NCI-H146 treated with DMSO at 0.1 percent for 48 hours (cell line): ENCODE results near the gene PI4K2A.

Experiments used
- DNase-seq: peaks from one replicate; lab custom pipeline; 2025; ENCODE audit not compliant: unreplicated experiment; lab: John Stamatoyannopoulos, UW

PI4K2A gene

DNA sequence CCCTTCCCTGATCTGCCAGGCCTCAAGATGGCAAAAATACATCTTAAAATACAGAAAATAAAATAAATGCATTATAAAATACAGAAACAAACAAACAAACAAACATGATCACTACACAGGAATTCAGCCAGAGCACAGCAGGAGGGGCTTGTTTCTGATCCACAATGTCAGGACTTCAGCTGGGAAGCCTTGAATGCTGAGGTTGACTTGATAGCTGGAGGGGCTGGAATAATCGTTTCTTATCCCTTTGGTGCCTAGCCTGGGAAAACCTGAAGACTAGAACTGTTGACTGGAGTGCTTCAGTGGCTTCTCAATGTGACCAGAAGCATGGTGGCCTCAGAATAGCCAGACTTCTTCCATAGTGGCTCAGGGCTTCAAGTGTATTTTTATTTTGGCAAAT lies 63.9 kb downstream of the PI4K2A start:
- DNase-seq, result no peak

DNA sequence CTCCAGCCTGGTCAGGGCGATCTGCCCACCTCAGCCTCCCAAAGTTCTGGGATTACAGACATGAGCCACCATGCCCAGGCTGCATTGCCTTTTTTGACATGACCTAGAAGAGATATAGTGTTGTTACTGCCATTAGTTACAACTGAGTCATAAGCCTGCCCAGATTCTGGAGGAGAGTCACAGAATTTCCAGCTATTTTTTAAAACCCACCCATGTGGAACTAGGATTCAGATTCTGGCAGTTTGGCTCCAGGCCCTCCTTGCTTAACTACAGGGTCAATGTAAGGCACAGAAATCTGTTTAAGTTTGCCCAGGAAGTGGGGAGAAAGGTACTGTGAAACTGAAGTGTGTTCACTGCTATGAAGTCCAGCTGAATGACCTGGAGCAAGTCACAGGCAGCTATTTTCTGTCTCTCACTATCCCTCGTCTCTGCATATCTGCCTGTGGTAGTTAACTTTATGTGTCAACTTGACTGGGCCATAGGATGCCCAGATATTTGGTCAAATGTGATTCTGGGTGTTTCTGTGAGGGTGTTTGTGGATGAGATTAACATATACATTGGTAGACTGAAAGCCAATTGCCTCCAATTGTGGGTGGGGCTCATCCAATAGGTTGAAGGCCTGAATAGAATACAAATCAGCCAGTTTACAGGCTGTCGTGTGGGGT lies 64.7 kb downstream of the PI4K2A start:
- DNase-seq, result no peak

DNA sequence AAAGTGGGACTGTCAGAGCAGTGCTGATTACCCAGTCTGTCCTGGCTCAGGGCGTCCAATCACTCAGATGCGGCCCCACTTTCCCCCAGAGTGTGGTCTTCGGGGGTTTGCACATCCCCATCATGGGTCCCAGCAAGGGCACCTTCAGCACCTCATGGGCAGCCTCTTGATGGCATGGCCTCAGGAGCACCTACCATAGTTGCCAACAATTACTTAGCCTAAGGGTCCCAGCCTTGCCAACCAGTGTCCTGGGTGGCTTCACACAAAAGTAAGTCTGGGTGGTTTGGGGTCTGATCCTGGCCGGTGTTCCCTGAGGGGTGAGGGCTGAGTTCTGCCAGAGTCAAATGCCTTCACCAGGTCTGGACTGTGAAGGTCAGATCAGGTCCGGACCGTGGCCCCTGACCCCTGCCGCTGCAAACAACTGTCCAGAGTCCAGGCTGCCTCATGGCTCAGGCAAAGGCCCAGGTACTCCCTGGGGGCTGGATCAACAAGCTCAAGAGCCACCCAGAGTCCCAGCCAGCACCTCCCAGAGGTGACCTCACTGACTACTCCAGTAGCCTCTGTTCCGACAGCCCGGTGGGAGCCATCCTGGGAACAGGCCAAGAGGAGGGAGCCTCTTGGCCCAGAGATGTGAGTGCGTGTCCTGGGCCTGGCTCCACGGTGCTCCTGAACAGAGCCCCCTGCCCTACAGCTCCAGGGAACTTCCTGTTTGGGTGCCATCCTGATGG lies 66.8 kb downstream of the PI4K2A start:
- no peak for DNase-seq

DNA sequence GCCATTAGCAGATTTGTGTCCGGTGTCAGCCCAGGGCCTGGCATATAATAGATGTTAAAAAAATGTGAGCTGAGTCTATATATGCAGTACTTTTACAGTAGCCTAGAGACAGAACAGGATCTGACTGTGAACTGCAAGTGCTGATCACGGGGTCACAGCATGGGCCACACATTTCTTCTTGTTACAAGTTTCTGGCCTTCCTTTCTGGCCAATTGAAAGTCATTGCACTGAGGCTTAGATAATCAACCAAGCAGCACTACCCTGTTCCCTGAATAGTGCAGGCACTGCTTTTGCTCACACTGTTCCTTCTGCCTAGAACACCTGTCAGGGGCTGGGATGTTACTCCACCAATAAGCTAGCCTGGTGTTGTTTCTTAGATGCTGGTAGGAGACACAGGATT lies 67.7 kb downstream of the PI4K2A start:
- DNase-seq, result no peak

DNA sequence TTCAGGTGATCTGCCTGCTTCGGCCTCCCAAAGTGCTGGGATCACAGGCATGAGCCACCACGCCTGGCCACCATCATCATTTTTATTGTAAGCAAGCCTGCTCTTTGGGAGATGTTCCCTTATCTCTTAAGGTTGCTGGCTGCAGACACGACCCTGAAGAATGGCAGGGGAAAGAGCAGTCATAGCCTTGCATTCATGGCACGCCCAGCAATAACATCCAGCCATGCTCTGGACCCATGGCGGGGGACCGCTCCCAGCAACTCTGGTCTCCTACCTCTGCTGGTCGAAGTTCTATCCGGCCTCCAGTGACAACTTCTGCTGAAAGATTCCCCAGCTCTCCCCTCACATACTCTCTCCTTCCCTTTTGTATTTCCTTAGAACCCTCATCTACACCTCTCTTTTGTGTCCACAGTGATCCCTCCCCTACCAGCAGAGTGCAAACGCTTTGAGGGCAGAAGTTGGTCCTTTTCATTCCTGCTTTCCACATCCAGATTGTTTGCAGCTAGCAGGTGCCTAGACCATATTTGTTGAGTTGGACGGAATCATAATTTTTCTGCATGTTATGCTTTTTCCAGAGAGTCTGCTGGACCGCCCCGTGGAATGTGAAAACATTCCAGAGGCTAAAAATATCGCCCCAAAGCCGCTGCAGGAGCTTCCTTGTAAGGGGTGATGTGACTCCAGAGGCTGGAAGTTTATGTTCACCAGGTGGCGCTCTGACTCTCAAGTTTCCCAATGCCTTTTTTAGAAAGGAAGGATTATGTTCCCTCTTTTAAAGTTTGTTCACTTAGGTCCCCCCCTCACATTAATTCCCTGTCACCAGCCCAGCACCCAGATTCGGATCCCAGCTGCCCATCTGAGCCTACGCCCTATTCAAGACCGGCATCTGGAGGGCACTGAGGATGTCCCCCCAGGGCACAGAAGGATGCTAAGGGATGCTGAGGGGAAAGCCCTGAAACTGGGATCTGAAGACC lies 68.8 kb downstream of the PI4K2A start:
- peak; percentile 24 for DNase-seq

DNA sequence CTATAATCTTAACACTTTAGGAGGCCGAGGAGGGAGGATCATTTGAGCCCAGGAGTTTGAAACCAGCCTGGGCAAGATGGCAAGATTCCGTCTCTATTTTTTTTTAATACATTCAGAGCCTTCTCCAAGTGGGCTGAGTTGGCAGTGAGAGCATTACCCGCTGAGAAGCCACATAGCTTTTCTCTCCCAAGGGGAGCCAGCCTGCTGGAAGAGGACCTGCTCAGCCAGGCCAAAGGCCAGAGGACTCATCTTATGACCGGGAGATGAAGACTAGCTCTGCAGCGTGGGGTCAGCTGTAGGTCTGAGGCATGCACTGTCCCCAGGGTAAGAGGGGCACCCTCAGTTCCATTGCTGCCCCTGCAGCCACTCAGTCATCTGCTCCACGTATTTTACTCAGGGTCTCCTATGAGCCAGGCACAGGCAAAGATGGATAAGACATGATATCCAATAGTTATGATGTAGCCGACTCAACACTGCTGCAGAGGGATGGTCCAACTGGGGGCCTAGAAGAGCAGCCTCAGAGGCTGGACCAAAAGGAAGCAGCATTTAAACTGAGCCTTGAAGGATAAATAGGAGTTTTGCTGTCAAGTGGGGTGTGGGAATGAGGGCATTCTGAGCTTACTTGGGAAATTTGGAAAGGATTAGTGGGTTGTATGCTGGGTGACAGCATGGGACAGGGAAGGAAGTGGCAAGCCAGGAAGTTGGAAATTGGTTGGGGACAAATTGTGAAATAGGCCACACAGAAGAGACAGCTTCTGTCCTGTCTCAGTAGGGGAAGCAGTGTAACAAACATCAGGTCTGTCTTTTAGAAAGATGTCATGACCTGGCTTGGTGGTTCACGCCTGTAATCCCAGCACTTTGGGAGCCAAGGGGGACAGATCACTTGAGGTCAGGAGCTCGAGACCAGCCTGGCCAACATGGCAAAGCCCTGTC lies 71.4 kb downstream of the PI4K2A start:
- DNase-seq, result no peak

DNA sequence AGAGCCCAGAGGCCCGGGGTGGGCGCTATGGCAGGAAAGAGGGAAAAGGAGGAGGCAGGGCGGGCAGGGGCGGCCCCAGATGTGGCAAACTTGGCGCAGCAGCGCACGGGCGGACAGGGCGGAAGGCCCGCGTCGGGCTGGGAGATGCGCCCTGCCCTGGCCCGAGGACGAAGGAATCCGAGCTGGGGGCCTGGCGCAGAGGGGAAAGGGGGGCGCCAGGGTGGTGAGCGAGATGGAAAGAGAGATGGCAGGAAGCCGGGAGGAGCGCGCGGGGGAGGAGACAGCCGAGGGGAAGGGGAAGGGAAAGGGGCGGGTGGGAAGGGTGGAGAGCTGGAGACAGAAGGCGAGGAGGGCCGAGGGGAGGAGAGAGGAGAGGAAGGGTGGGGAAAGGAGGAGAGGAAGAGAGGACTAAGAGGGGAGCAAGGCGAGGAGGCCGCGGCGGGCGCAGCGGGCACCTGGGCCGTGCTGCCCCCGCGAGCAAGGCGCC lies 72.9 kb downstream of the PI4K2A start, which contains the start of gene MARVELD1:
MARVELD1 (plus strand) TSS at position 392 of the 487 bp plus-strand sequence. CDS start 147 bp downstream, outside the sequence.
- peak; percentile 65 for DNase-seq

DNA sequence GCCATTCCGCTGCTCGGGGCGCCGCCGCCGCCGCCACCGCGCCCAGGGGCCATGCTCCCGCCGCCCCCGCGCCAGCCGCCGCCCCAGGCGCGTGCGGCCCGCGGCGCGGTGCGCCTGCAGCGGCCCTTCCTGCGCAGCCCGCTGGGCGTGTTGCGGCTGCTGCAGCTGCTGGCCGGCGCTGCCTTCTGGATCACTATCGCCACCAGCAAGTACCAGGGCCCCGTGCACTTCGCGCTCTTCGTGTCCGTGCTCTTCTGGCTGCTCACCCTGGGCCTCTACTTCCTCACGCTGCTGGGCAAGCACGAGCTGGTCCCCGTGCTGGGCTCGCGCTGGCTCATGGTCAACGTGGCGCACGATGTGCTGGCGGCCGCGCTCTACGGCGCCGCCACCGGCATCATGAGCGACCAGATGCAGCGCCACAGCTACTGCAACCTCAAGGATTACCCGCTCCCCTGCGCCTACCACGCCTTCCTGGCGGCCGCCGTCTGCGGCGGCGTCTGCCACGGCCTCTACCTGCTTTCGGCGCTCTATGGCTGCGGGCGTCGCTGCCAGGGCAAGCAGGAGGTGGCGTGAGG lies 73.4 kb downstream of the PI4K2A start:
- DNase-seq, result peak; percentile 42

DNA sequence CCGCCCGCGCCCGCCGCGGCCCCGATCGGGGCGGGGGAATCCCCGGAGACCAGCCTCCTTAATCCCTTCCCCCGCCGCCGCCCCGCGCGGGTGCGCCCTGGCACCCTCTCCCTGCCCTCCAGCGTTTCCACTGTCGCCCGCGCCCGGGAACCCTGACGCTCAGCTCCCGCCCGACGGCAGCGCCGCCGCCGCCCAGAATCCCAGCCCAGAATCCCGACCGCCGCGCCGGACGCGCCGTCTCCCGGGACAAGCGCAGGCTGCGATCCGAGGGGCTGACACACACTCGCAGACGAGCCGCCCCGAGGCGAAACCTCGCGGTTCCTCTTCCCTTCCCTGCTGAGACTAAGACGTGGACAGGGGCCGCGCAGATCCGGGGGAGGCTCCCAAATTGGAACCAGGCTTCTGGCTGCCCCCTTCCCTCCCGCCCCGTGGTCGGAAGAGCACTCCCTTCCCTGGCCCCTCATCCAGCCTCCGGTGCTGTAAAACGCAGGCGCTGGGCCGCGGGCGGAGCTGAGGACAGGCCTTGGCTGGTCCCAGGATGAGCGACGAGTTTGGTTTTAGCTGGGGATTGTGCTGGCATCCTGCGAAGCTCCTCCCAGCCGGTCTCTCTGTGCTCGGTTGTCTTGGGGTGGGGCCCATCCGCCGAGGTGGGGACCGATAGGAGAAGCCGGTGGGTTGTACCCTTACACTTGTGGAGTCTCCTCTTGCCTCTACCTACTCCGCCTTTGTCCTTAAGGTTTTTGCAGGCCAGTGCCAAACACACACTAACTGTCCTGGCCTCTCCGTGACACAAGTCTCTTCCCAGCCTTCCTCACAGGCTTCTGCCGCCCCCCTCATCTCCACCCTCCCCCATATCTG lies 74.2 kb downstream of the PI4K2A start:
- no peak for DNase-seq

DNA sequence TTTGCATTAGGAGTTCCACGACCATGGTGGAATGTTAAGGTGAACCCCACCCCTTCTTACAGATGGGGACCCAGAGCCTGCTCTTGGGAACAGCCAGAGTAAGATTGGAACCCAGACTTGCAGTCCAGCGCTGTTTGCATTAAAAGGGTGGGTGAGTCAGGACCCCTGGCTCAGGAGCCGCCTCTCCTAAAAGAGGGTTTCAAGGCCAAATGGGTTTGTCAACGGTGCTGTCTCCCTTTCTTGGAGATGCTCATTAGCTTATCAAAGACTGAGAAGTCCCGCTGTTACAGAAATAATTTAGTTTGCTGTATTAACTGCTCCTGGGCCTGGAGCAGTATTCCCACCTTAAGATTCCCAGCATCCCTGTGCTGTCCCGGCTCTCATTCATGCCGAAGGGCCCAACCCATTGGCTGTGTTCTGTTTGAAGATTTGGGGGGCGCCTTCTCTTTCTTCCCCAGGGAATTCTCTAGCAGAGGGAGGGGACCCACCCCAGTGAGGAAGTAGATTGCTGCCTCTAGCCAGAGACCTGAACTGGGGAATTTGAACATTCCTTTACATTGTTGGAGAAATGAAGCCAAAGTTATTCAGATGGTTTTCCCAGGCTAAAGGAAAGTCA lies 74.9 kb downstream of the PI4K2A start:
- DNase-seq, result no peak

DNA sequence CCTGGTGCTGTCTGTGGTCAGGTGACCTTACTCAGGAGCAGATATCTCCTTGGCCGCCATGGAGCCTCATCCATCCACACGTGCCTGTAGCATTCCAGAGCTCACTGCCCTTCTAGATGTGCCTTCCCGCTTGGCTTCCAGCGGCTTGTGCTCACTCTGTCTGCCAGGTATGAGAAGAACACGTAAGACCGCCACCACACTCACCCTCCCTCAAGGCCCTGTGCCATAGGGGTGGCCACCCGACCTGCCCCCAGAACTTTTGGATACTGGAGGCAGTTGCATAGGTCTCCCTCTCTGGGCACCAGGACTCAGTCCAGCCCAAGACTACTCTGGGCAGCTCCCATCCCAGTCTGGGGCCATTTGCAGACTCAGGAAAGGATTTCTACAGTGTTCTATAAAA lies 77.2 kb downstream of the PI4K2A start:
- no peak for DNase-seq

DNA sequence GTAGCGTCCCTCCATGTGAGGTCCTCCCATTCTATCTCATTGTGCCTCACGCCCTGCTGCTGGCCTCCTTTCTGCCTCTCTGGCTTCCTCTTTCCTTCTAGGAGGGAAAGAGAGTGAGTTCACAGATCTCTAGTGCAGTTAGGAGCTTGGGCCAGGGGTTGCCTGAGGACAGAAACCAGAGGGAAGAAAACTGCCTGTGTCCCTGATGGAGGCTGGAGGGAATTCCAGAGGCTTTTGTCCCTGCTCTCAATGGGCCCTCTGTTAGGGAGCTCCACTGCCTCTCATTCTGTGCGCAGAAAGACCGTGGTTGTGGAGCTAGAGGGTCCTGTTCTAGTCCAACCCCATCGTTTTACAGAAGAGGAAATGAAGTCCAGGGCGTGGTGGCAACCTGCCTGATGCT lies 77.7 kb downstream of the PI4K2A start:
- no peak for DNase-seq

DNA sequence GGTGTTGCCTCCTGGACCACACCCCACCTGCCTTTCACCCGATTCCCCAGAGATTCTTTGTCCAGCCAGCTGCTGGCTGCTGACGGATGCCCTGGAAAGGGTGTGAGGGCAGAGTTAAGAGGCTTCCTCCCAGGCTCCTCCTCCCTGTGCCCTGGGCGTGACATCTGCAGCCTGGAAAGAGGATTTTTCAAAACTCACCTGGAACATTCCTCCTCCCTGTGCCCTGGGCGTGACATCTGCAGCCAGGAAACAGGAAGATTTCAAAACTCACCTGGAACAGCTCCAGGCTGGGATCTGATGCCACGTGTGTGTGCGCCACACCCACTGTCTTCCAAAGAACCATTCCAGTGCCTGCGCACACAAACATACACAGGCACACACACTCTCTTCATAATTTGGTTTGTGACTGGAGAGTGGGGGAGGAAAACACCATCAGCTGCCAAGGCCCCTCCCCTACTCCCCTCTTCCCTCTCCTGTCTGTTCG lies 78.2 kb downstream of the PI4K2A start:
- no peak for DNase-seq

DNA sequence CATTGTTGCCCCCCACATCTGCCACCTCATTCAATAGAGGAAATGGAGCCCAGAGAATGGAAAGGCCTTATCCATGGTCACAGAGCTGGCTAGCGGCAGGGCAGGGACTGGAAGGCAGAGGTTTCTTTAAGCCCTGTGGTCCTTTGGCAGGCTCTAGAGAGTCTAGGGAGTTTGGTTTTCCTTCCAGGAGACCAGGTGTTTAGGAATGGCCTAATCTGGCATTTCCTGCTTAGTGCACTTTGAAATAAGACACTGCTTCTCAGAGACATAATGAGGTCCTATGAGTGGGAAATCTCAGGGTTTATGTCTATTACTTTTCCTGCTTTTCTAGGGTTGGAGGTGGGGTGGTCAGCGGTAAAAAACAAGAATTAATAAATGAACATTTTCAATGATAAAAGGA lies 79.1 kb downstream of the PI4K2A start:
- no peak for DNase-seq

DNA sequence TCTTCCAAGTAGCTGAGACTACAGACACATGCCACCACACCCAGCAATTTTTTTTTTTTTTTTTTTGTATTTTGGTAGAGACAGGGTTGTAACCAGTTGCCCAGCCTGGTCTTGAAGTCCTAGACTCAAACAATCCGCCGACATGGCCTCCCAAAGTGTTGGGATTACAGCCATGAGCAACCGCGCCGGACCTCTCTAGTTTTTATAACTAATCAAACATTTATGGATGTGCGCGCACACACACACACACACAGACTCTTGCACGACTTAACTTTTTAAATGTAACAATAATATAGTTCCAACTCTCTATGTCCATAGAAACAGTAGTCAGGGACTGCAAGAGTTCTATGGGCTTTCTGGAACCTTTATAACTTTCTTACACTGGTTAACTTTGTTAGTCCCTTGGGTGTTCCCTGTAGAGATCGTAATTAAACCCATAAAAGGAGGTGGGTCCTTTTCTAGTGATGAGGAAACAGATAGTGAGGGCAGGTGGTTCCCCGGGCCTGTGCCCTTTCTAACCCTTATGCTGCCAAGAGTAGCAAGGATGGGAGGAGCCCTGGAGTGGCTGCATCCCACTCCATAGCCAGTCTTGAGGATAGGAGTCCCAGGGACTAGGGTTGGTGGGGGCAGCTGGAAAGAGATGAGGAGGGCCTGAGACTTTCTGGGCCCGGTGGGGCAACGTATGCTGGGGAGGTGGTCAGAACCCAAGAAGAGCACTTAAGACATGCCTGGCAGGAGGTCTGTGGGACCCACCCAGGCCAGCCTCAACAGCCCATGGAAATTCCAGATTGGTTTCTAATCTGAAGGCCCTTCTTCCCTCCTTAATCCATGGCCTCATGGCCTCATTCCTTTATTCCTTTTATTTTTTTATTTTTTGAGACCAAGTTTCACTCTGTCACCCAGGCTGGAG lies 81.7 kb downstream of the PI4K2A start:
- DNase-seq, result no peak

DNA sequence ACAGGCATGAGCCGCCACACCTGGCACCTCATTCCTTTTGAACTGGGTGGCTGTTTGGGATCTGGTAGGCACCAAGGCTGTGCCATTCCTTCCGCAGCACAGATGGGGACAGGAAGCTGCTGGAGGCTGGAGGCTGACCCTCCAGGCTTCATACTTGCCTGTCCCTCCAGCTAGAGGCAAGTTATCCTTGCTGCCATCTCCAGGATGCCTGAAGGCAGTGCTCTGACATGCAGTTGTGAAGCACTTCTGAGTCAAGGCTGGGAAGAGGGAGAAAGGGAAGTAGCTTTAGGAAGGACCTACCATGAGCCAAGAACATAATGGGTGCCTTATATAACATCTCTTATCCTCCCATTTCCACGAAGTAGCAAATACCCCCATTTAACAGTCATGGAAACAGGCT lies 82.5 kb downstream of the PI4K2A start:
- DNase-seq, result no peak

DNA sequence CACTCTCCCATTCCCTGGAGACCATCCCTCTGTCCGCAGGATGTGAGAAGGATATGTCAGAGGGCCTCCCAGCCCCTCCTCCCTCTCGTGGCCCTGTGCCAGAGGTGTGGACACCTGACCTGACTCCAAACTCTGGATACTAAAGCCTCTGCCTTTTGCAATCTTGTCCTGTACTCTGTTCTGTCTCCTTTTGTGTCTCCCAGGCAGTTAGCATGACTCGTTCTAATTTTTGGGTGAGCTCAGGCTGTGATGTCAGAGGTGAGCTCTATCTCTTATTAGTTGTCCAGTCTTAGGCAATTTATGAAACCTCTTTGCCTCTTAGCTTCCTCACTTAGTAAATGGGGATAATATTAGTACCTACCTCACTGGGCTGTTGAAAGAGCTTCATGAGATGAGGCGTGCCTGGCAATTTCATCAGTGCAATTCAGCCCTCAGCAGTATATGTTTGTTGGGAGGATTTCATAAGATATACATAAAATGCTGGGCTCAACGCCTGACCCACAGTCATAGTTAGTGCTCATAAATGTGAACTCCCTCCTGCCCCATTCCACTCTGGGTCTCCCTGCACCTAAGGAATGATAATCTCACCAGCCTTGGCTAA lies 84.0 kb downstream of the PI4K2A start:
- DNase-seq, result no peak
